K562 (cell line): ENCODE data around the gene DOCK6. TPM values are rescaled to one million over a fixed set of nuclear protein-coding genes. Genes with fewer than 3 reads are reported as not detected.

Experiments used
- ATAC-seq: fragments of 200-7000 bp; cut with Tn5 transposase; 3 replicates; pipeline ENCODE4 v1.9.1; 2020; ENCODE audit warnings: moderate library complexity
- BruUV-seq: library from RNA; stranded (reverse); fragments of 400-500 nt; replicated peaks from 2 replicates; lab custom pipeline; 2021; lab: Mats Ljungman, UMichigan
- CTCF ChIA-PET: fragments of 300-600 bp; formaldehyde crosslinking; extraction: SDS; loops from one replicate; lab custom pipeline; 2021; ENCODE audit warnings: low intra/inter-chr PET ratio; lab: Yijun Ruan, JAX
- POLR2A ChIA-PET: fragments of 300-600, 350-650 bp; sonication (Branson Sonifier 250); formaldehyde crosslinking; extraction: SDS; loops from one replicate; lab custom pipeline; 2021; ENCODE audit warnings: antibody characterized with exemption, inconsistent platforms; lab: Yijun Ruan, JAX
- DNase-seq, 4 experiments: peaks; one replicate each; pipeline versions ENCODE4 v3.0.0 to v3.0.0-alpha.2; 2011 to 2018; ENCODE audit warnings: low spot score in 3 of 4, mixed read lengths in 3 of 4; ENCODE audit errors: extremely low read depth in 1 of 4
- FAIRE-seq: peaks from 2 replicates; lab custom pipeline; 2011; peaks lifted over from hg19 to GRCh38; lab: Jason Lieb, UNC
- H2AFZ ChIP-seq: 2 replicates; pipeline ENCODE4 v1.6.0; 2011; ENCODE audit warnings: low read depth, low read length, control low read depth, inconsistent platforms
- H3K27ac ChIP-seq: fragments of 200-600 bp; 3 replicates; pipeline ENCODE4 v1.8.0; 2011; ENCODE audit warnings: low read depth, mild to moderate bottlenecking, control low read depth, inconsistent platforms, low read length, moderate library complexity, mixed read lengths; ENCODE audit errors: extremely low read depth
- H3K27me3 ChIP-seq, 2 experiments: fragments of 300-600 bp in 1 of 2; 2 replicates in 1 of 2; 3 replicates in 1 of 2; pipeline versions ENCODE4 v1.6.0 to v1.8.0; 2011; ENCODE audit warnings: inconsistent platforms in 2 of 2, low read length in 2 of 2, mild to moderate bottlenecking in 1 of 2, mixed read lengths in 1 of 2, moderate library complexity in 1 of 2; ENCODE audit not compliant: control insufficient read depth in 2 of 2, insufficient read depth in 2 of 2
- H3K36me3 ChIP-seq: fragments of 300-600 bp; 3 replicates; pipeline ENCODE4 v1.8.0; 2011; ENCODE audit warnings: mild to moderate bottlenecking, low read length, inconsistent platforms; ENCODE audit not compliant: control insufficient read depth, insufficient read depth
- H3K4me1 ChIP-seq, 2 experiments: fragments of 200-600 bp in 1 of 2; replicated peaks in 1 of 2; 2 replicates in 1 of 2; 3 replicates in 1 of 2; pipeline versions ENCODE4 v1.5.1 to v1.8.0; 2011; ENCODE audit warnings: inconsistent platforms in 2 of 2, low read length in 2 of 2, mild to moderate bottlenecking in 1 of 2, mixed read lengths in 1 of 2, moderate library complexity in 1 of 2; ENCODE audit not compliant: control insufficient read depth in 2 of 2, insufficient read depth in 2 of 2
- H3K4me2 ChIP-seq: 2 replicates; pipeline ENCODE4 v1.6.1; 2011; ENCODE audit warnings: low read length, control low read depth, inconsistent platforms, mixed read lengths; ENCODE audit not compliant: insufficient read depth
- H3K4me3 ChIP-seq: fragments of 200-600 bp; sonication (generic), shearing (Covaris generic); 2 replicates; pipeline ENCODE4 v1.5.1; 2016; ENCODE audit warnings: control low read depth, inconsistent platforms
- H3K79me2 ChIP-seq: fragments of 200-600 bp; 3 replicates; pipeline ENCODE4 v1.8.0; 2011; ENCODE audit warnings: low read length, inconsistent platforms; ENCODE audit not compliant: control insufficient read depth, insufficient read depth
- H3K9ac ChIP-seq, 2 experiments: 2 replicates each; pipeline versions ENCODE4 v1.6.0 to v1.6.1; 2011; ENCODE audit warnings: low read depth in 2 of 2, low read length in 2 of 2, control low read depth in 1 of 2, inconsistent platforms in 1 of 2, mild to moderate bottlenecking in 1 of 2, mixed read lengths in 1 of 2; ENCODE audit not compliant: insufficient read depth in 1 of 2
- H3K9me1 ChIP-seq: one replicate; pipeline ENCODE4 v1.6.0; 2011; ENCODE audit warnings: inconsistent platforms, mild to moderate bottlenecking, low read length, moderate library complexity; ENCODE audit not compliant: control insufficient read depth, insufficient read depth
- H3K9me3 ChIP-seq: replicated peaks from 2 replicates; pipeline ENCODE4 v1.5.1; 2011; ENCODE audit warnings: low read depth, low read length, inconsistent platforms; ENCODE audit not compliant: control insufficient read depth, insufficient read depth
- H4K20me1 ChIP-seq: replicated peaks from 2 replicates; pipeline ENCODE4 v1.6.1; 2011; ENCODE audit warnings: low read length, inconsistent platforms, mixed read lengths; ENCODE audit not compliant: control insufficient read depth, insufficient read depth
- HCFC1 ChIP-seq: IDR thresholded peaks from 2 replicates; pipeline ENCODE4 v1.6.1; 2012; ENCODE audit warnings: low read depth, low read length, improper control_type of control experiment
- MED1 ChIP-seq: sonication (generic); formaldehyde crosslinking; IDR thresholded peaks from 2 replicates; pipeline ENCODE4 v1.8.1; 2023; ENCODE audit warnings: missing genetic modification reagents, borderline replicate concordance
- NR1H2 ChIP-seq: sonication (generic); formaldehyde crosslinking; IDR thresholded peaks from 2 replicates; pipeline ENCODE4 v1.4.0; 2020; ENCODE audit warnings: mild to moderate bottlenecking, missing genetic modification reagents
- RFX7 ChIP-seq: fragments of 250-450 bp; sonication (Bioruptor Pico); IDR thresholded peaks from 2 replicates; pipeline ENCODE4 v1.5.1; 2021; ENCODE audit warnings: mild to moderate bottlenecking
- XRCC3 ChIP-seq: fragments of 450-650 bp; IDR thresholded peaks from 2 replicates; pipeline ENCODE4 v1.6.1; 2017; ENCODE audit warnings: mild to moderate bottlenecking, moderate library complexity
- ZNF41 ChIP-seq: fragments of 250-450 bp; sonication (Bioruptor Pico); conservative IDR thresholded peaks from 2 replicates; pipeline ENCODE4 v1.4.0; 2020; ENCODE audit warnings: mild to moderate bottlenecking
- WGBS: fragments of 100-300 bp; shearing (Covaris generic); methylation state at CpG from one replicate; pipeline ENCODE4 v1.1.6; 2016; ENCODE audit warnings: low coverage, mixed read lengths; ENCODE audit not compliant: insufficient coverage; ENCODE audit errors: missing lambda C conversion rate; 5-methylcytosine and 5-hydroxymethylcytosine counted together
- in situ Hi-C: fragments of 300-500 bp; cut with MboI; formaldehyde crosslinking; loops from 4 replicates; pipeline ENCODE4 v1.15.0; 2018; ENCODE audit warnings: inconsistent platforms, mixed read lengths
- intact Hi-C: fragments of 100-400 bp; cut with micrococcal nuclease; formaldehyde crosslinking; loops from 2 replicates; pipeline ENCODE4 v1.14.2; 2022
- polyA plus RNA-seq, 8 experiments: library from polyadenylated mRNA; depleted of rRNA in 4 of 8; stranded (reverse) in 5 of 8; unstranded in 3 of 8; fragments of >200 nt; fragmentation: Nextera tagmentation in 2 of 8; fragmentation: Illumina TruSeq in 1 of 8; extraction: Ambion mirVana in 2 of 8; extraction: Trizol in 1 of 8; gene quantifications; 2 replicates each; pipeline versions ENCODE4 v1.2.1 to v1.2.3, GENCODE V29; 2011 to 2014; ENCODE audit warnings: inconsistent platforms in 1 of 8, missing spikeins in 1 of 8
- total RNA-seq, 7 experiments: library from RNA; depleted of rRNA in 6 of 7; stranded (reverse); fragments of >200 nt in 6 of 7; fragmentation: Illumina TruSeq in 2 of 7; extraction: Trizol in 2 of 7; gene quantifications; 2 replicates each; pipeline versions ENCODE4 v1.2.1 to v1.2.3, GENCODE V29; 2011 to 2021; ENCODE audit warnings: low replicate concordance in 1 of 7
- TF ChIP-seq, protein P1 (sequence below): fragments of 250-450 bp; sonication (Bioruptor Pico); IDR thresholded peaks from 2 replicates; pipeline ENCODE4 v1.9.0; 2021; ENCODE audit warnings: mild to moderate bottlenecking
- TF ChIP-seq, protein P2 (sequence below): conservative IDR thresholded peaks from 2 replicates; pipeline ENCODE4 v1.6.1; 2011; ENCODE audit warnings: low read depth, mild to moderate bottlenecking, low read length; ENCODE audit not compliant: control insufficient read depth

Gene DOCK6
- total and polyA plus RNA-seq, 9 of the 15 experiments (the other 6 are each of a cell fraction or from before 2014, with no cell fraction given) = 0.35 to 19.3 (median 3.8) TPM

DNA sequence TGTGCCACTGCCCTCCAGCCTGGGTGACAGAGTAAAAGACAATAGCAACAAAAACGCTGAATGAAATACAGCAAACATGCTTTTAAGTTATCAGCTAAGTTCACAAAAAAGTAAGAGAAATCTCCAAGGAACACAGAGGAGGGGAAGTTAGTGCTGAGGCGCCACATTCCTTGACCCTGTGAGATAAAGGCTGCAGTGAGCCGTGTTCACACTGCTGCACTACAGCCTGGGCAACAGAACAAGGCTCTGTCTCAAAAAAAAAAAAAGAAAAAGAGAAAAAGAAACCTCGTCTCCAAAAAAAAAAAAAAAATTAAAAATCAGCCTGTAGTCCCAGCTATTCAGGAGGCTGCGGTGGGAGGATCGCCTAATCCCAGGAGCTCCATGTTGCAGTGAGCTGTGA is 16.3 kb upstream of the DOCK6 start:
- no peak for ATAC-seq
- no peak for FAIRE-seq
- Histone ChIP-seq H2AFZ (no peak overlapping the region), H3K36me3 (no peaks in the 10 kb centered on the region), H3K9me3 (no peaks in the 10 kb centered on the region), H3K4me2 (no peak overlapping the region), H3K79me2 (no peaks in the 10 kb centered on the region), H4K20me1 (no peaks in the 10 kb centered on the region), H3K9ac (no peak overlapping the region), H3K27me3 (peaks cover 8 to 55% of the 10 kb centered on the region in 2 experiments; a peak in 4 of 5 replicates), H3K4me3 (no peak overlapping the region), H3K9me1 (no peaks in the 10 kb centered on the region), H3K4me1 (no peaks in the 10 kb centered on the region; a peak in 1 of 5 replicates), H3K27ac (no peak overlapping the region)
- WGBS = 31% methylated on average over 5 of the region's 6 CpGs
- in situ Hi-C loops (no loop called here), intact Hi-C loops (no loop called here)
- no TSS peak for BruUV-seq
- POLR2A ChIA-PET = no interaction called here
- no peak for TF ChIP-seq NR1H2 (CRISPR knock-in tag)
- CTCF ChIA-PET = no interaction called here
- no peak for DNase-seq

DNA sequence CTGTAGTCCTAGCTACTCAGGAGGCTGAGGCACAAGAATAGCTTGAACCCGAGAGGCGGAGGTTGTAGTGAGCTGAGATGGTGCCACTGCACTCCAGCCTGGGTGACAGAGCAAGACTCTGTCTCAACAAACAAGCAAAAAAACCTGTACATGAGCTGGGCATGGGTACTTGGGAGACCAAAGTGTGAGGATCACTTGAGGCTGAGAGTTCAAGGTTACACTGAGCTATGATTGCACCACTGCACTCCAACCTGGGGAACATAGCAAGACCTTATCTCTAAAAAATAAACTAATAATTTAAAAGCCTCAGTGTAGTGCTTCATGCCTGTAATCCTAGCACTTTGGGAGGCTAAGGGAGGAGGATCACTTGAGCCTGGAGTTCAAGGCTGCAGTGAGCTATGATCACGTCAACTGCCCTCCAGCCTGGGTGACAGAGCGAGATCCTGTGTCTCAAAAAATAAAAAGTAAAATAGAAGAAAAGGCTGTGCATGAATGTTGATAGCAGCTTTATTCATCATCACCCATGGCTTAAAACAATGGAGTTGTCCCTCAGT is 12.3 kb upstream of the DOCK6 start:
- H2AFZ ChIP-seq = no peak overlapping the region
- TF ChIP-seq, protein P1, sequence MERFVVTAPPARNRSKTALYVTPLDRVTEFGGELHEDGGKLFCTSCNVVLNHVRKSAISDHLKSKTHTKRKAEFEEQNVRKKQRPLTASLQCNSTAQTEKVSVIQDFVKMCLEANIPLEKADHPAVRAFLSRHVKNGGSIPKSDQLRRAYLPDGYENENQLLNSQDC = no peak
- TF ChIP-seq ZNF41 (CRISPR knock-in tag) = no peak
- TF ChIP-seq XRCC3 = no peak
- TF ChIP-seq, protein P2, sequence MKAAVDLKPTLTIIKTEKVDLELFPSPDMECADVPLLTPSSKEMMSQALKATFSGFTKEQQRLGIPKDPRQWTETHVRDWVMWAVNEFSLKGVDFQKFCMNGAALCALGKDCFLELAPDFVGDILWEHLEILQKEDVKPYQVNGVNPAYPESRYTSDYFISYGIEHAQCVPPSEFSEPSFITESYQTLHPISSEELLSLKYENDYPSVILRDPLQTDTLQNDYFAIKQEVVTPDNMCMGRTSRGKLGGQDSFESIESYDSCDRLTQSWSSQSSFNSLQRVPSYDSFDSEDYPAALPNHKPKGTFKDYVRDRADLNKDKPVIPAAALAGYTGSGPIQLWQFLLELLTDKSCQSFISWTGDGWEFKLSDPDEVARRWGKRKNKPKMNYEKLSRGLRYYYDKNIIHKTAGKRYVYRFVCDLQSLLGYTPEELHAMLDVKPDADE = no peak
- TF ChIP-seq HCFC1 = no peak
- no peak for TF ChIP-seq MED1 (CRISPR knock-in tag)
- TF ChIP-seq RFX7 = no peak
- TF ChIP-seq, all 486 proteins: peak for 0
- FAIRE-seq = no peak
- BruUV-seq = no TSS peak
- Histone ChIP-seq H3K9me3 (no peaks in the 10 kb centered on the region), H3K79me2 (no peaks in the 10 kb centered on the region), H3K9me1 (no peaks in the 10 kb centered on the region), H3K4me1 (no peaks in the 10 kb centered on the region; a peak in 1 of 5 replicates), H3K27ac (no peak overlapping the region), H3K27me3 (peaks cover 1 to 41% of the 10 kb centered on the region in 2 experiments; a peak in 4 of 5 replicates), H3K4me2 (no peak overlapping the region), H4K20me1 (no peaks in the 10 kb centered on the region), H3K4me3 (no peak overlapping the region), H3K9ac (no peak overlapping the region), H3K36me3 (no peaks in the 10 kb centered on the region)
- 2% methylated on average over 4 of the region's 4 CpGs for WGBS
- POLR2A ChIA-PET = interaction anchor here (0.7 to 1.4 kb wide), 3 partner anchors 9 to 22 kb away, joined by 3 read pairs; partner anchors contain the start of gene TSPAN16
- CTCF ChIA-PET = no interaction called here
- ATAC-seq = no peak
- no peak for DNase-seq
- in situ Hi-C loops = no loop called here
- intact Hi-C loops = no loop called here
